HG02885 (cell line): ENCODE measurements around the gene GPR107.

Experiments used
- ATAC-seq: cut with Tn5 transposase; IDR thresholded peaks from one replicate; pipeline ENCODE4 v1.9.1; 2021; ENCODE audit warnings: mild to moderate bottlenecking; ENCODE audit not compliant: unreplicated experiment, poor library complexity

GPR107 gene

DNA sequence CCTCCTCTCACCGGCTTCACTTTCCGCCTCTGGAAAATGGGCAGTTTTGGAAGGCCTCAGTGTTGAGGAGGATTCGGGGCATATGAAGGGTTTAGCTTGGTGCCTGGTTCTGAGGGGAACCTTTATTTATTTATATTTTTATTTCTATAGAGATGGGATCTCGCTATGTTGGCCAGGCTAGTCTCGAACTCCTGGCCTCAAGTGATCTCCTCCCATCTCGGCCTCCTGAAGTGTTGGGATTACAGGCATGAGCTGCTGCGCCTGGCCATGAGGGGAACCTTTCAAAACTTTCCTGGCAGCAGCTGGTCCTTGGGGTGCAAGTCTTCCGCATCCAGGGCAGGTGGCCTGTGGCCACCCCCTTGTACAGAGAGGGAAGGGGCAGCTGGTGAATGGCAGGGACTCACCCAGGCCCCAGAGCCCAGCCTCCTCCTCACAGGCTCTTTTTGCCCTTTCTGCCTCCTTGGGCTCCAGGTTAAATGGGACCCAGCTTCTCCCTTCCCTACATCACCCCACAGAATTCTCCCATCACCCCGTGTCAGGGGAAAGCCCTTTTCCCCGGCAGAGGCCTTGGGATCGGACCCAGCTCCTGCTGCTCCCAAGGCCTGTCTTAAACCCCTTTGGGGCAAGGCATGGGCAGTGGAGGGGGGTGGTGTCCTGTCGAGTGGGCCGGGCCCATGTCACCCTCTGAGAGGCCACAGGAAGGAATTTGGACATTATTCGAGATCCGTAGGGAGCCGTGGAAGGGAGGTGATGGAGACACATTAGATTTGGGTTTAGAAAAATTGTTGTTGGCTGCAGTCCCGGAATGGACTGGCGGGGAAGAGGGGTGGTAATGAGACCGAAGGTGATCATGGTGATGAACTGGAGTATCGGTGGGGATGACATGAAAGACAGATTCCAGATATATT, 124.4 kb downstream of the GPR107 start:
- ATAC-seq, result no peak

- no peak for ATAC-seq
Observed at GRCh38 chr9:130179331-130179907, 125.7 kb downstream of the GPR107 start.

DNA sequence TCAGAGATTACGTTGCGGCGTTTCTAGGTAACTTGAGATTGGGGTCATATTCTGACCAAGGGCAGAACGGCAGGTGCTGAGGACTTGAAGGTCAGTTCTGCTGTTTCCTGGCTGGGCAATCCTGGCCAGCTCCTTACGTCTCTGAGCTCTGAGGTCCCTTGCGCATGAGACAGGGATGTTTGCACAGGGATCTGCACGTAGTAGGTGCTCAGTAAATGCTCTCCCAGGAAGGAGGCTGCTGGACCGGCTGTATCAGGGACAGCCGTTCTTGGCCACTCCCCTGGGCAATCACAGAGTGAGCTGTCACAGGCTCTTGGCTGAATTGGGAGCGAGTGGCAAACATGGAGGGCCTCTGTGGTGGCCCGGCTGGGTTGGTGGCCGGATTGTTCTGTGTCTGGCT, 126.8 kb downstream of the GPR107 start:
- ATAC-seq, result no peak

GRCh38 chr9:130181678-130182380, 128.1 kb downstream of the GPR107 start:
- ATAC-seq, result no peak

GRCh38 chr9:130182381-130182909, 128.7 kb downstream of the GPR107 start:
- no peak for ATAC-seq

GRCh38 chr9:130183133-130183762, 129.5 kb downstream of the GPR107 start:
- ATAC-seq, result no peak

GRCh38 chr9:130185017-130185416, 131.3 kb downstream of the GPR107 start:
- no peak for ATAC-seq

DNA sequence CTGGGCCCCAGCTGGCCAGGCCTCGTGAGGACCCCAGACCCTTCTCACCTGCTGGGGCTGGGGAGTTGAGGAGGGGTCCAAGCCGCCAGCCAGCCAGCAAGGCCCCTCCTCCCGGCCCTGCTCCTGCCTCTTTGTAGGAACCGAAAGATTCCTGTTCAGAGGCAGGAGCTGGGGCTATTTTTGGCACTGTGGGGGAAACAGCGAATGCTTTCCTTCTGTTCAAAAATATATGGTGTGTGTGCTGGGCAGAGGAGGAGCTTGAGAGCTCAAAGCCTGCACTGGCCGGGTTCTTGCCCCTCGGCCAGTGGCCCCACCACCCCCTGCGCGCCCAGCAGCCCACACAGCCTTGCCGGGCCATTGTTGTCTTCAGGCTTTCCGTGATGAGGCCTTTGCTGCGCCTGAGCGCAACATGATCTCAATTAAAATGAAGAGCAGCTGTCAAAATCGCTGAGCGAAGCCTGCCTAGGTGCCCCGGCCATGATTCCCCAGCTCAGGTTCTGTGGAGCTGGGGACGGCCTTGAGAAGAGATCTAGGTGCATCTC, 131.9 kb downstream of the GPR107 start:
- ATAC-seq, result no peak

GRCh38 chr9:130186051-130186450, 132.3 kb downstream of the GPR107 start:
- ATAC-seq, result no peak

- ATAC-seq, result no peak
Observed at GRCh38 chr9:130186839-130187522, 133.3 kb downstream of the GPR107 start.

DNA sequence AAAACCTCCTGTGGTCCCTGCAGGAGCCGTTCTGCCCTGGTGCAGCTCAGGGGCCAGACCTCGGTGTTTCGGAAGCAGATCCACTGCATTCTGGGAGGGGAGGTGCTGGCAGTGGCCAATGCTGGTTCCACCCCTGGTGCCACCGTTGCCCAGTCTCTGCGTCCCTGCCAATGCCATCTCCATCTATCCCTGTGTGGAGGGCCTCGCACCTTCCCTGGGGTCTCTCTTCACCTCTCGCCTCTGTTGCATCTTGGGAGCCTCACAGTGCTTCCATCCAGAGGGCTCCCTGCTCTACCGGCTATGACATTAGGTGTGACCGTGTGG, 133.8 kb downstream of the GPR107 start:
- ATAC-seq, result no peak

- ATAC-seq, result no peak
Observed at GRCh38 chr9:130188860-130189481, 135.3 kb downstream of the GPR107 start.
